WTC11 (cell line): Measurements from ENCODE around the gene GRK4.

Experiments used
- CREB1 ChIP-seq: sonication (generic); formaldehyde crosslinking; IDR thresholded peaks from 2 replicates; pipeline ENCODE4 v1.8.0; 2023; ENCODE audit warnings: mild to moderate bottlenecking, missing genetic modification reagents
- CREM ChIP-seq: sonication (generic); formaldehyde crosslinking; IDR thresholded peaks from 2 replicates; pipeline ENCODE4 v1.8.1; 2022; ENCODE audit warnings: mild to moderate bottlenecking, missing genetic modification reagents, moderate library complexity
- CTCF ChIP-seq: fragments of 200-600 bp; IDR thresholded peaks from 2 replicates; pipeline ENCODE4 v1.8.0; 2022; ENCODE audit warnings: antibody characterized with exemption
- GRHL2 ChIP-seq: fragments of 250-450 bp; sonication (Bioruptor Pico); IDR thresholded peaks from 2 replicates; pipeline ENCODE4 v1.8.0; 2022; ENCODE audit warnings: mild to moderate bottlenecking, moderate library complexity; ENCODE audit not compliant: insufficient replicate concordance, severe bottlenecking
- HMGXB4 ChIP-seq: sonication (generic); formaldehyde crosslinking; IDR thresholded peaks from 2 replicates; pipeline ENCODE4 v1.8.1; 2023; ENCODE audit warnings: mild to moderate bottlenecking, moderate library complexity, missing genetic modification reagents
- MAX ChIP-seq: sonication (generic); formaldehyde crosslinking; IDR thresholded peaks from 2 replicates; pipeline ENCODE4 v1.8.0; 2022; ENCODE audit warnings: mild to moderate bottlenecking, missing genetic modification reagents
- PREB ChIP-seq: sonication (generic); formaldehyde crosslinking; IDR thresholded peaks from 2 replicates; pipeline ENCODE4 v1.8.1; 2022; ENCODE audit warnings: mild to moderate bottlenecking, missing genetic modification reagents, moderate library complexity, borderline replicate concordance
- SMAD4 ChIP-seq: sonication (generic); formaldehyde crosslinking; IDR thresholded peaks from 2 replicates; pipeline ENCODE4 v1.8.0; 2022; ENCODE audit warnings: mild to moderate bottlenecking, missing genetic modification reagents
- SP1 ChIP-seq: sonication (generic); formaldehyde crosslinking; conservative IDR thresholded peaks from 2 replicates; pipeline ENCODE4 v1.8.1; 2022; ENCODE audit warnings: missing genetic modification reagents
- USF1 ChIP-seq: sonication (generic); formaldehyde crosslinking; IDR thresholded peaks from 2 replicates; pipeline ENCODE4 v1.8.0; 2022; ENCODE audit warnings: mild to moderate bottlenecking, missing genetic modification reagents
- ZNF232 ChIP-seq: sonication (generic); formaldehyde crosslinking; IDR thresholded peaks from 2 replicates; pipeline ENCODE4 v1.8.0; 2022; ENCODE audit warnings: mild to moderate bottlenecking, missing genetic modification reagents

GRCh38 chr4:2931512-2932301, 31.7 kb upstream of the GRK4 start:
- TF ChIP-seq CTCF (no peak), PREB (CRISPR knock-in tag) (no peak), CREB1 (no peak), GRHL2 (CRISPR knock-in tag) (no peak), CREM (no peak), HMGXB4 (CRISPR knock-in tag) (no peak), USF1 (CRISPR knock-in tag) (no peak), SMAD4 (CRISPR knock-in tag) (no peak), SP1 (CRISPR knock-in tag) (no peak), ZNF232 (CRISPR knock-in tag) (no peak), MAX (CRISPR knock-in tag) (no peak)
